Thyroid gland (tissue), 4 donors: ENCODE data around the gene ARHGEF16.
A peak's percentile ranks its signal among the peaks of the same experiment; 100 is the strongest.

Experiments used
- POLR2A ChIP-seq, 2 donors: fragments of 450-650 bp; IDR thresholded peaks; one replicate each; pipeline ENCODE4 v1.6.1; 2017; ENCODE audit warnings: antibody characterized with exemption in 2 of 2, mild to moderate bottlenecking in 2 of 2, moderate library complexity in 1 of 2
- TF ChIP-seq, protein P1 (sequence below), 6 experiments: fragments of 200-600 bp in 3 of 6; fragments of 450-650 bp in 3 of 6; sonication (generic) in 3 of 6; IDR thresholded peaks; one replicate each; pipeline ENCODE4 v1.5.1; 2016 to 2019; ENCODE audit warnings: antibody characterized with exemption in 6 of 6, mild to moderate bottlenecking in 2 of 6, inconsistent platforms in 1 of 6, moderate library complexity in 1 of 6

DNA sequence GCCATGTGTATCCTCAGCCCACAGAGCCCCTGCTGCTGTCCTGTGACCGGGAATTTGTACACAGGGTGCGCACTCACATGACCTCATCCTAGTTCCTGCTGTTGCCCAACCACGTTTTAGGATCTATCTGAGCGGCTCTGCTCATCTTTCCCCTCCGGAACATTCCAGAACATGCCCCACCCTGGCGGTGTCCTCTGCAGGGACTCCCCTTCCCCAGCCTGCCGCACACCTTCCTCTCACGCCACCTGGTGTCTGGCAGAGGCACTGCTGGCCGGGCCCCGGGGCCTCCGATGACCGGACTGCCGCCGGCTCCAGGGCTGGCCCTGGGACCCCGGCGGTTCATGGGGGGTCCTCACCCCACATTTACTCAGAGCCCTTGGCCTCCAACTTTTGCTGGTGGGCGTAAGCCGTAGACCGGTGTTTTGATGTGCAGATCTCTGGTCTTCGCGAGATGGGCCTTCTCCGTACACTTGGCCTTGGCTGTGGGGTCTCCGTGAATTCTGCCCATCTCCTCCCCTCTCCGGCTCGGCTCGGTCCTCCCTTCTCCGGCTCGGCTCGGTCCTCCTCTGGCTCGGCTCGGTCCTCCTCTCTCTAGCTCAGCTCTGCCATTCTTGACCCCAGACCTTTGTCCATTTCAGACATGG, 29.5 kb downstream of the ARHGEF16 start:
- TF ChIP-seq POLR2A (IDR thresholded peaks at IDR 0.05) = no peak
- TF ChIP-seq, protein P1, sequence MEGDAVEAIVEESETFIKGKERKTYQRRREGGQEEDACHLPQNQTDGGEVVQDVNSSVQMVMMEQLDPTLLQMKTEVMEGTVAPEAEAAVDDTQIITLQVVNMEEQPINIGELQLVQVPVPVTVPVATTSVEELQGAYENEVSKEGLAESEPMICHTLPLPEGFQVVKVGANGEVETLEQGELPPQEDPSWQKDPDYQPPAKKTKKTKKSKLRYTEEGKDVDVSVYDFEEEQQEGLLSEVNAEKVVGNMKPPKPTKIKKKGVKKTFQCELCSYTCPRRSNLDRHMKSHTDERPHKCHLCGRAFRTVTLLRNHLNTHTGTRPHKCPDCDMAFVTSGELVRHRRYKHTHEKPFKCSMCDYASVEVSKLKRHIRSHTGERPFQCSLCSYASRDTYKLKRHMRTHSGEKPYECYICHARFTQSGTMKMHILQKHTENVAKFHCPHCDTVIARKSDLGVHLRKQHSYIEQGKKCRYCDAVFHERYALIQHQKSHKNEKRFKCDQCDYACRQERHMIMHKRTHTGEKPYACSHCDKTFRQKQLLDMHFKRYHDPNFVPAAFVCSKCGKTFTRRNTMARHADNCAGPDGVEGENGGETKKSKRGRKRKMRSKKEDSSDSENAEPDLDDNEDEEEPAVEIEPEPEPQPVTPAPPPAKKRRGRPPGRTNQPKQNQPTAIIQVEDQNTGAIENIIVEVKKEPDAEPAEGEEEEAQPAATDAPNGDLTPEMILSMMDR (IDR thresholded peaks at IDR 0.05) = peak; percentile 70 to 93 (median 82)
